Erythroblast (primary cell): ENCODE results near the gene TULP4.

Experiments used
- GATA1 ChIP-seq: IDR thresholded peaks from 2 replicates; pipeline ENCODE4 v1.6.1; 2011; ENCODE audit warnings: low read depth, mild to moderate bottlenecking, control low read depth, low read length, moderate library complexity
- POLR2A ChIP-seq: IDR thresholded peaks from 2 replicates; pipeline ENCODE4 v1.6.1; 2011; ENCODE audit warnings: mild to moderate bottlenecking, low read length

DNA sequence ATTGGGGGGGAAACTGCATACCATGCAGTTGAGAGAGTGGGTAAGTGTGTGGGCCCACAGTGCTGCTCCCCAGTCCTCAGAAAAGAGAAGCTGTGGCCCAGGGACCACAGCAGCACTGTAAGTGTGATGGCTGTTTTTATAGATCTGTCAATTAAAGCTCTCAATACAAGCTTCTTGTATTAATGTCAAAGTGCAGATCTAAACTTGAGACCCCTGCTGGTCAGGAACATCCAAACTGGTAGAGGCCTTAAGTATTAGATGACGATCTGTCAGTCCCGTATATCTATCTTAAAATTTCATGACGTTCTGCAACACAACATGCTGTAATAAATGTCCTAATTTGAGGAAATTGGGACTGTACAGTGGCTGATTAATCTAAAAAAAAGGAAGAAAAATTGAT lies 74.8 kb downstream of the TULP4 start:
- TF ChIP-seq POLR2A = no peak
- no peak for TF ChIP-seq GATA1
